HepG2 (cell line): Measurements from ENCODE around the gene CTNNA1. TPM values are rescaled to one million over a fixed set of nuclear protein-coding genes. Genes with fewer than 3 reads are reported as not detected.

Experiments used
- ATAC-seq: fragments of 200-7000 bp; cut with Tn5 transposase; 3 replicates; pipeline ENCODE4 v1.9.1; 2020; ENCODE audit warnings: mild to moderate bottlenecking, moderate library complexity
- BruUV-seq: library from RNA; stranded (reverse); fragments of 400-500 nt; replicated peaks from 2 replicates; lab custom pipeline; 2021; lab: Mats Ljungman, UMichigan
- CTCF ChIA-PET: fragments of 300-600 bp; formaldehyde crosslinking; extraction: SDS; loops from one replicate; lab custom pipeline; 2021; ENCODE audit warnings: low total read pairs, inconsistent platforms, low intra/inter-chr PET ratio; lab: Yijun Ruan, JAX
- POLR2A ChIA-PET: fragments of 350-600 bp; sonication (Branson Sonifier 250); formaldehyde crosslinking; loops from one replicate; lab custom pipeline; 2020; ENCODE audit warnings: antibody characterized with exemption, inconsistent platforms; lab: Yijun Ruan, JAX
- DNase-seq: peaks from one replicate; pipeline ENCODE4 v3.0.0-alpha.2; 2015; ENCODE audit warnings: low spot score
- FAIRE-seq: peaks from 3 replicates; lab custom pipeline; 2011; peaks lifted over from hg19 to GRCh38; lab: Jason Lieb, UNC
- H2AFZ ChIP-seq: one replicate; pipeline ENCODE4 v1.6.1; 2011; ENCODE audit warnings: low read length, inconsistent platforms
- H3K27ac ChIP-seq: fragments of 300-600 bp; 3 replicates; pipeline ENCODE4 v1.8.0; 2011; ENCODE audit warnings: mixed run types, mild to moderate bottlenecking, mixed read lengths, low read length, inconsistent platforms; ENCODE audit not compliant: insufficient read depth; ENCODE audit errors: extremely low read length
- H3K27me3 ChIP-seq, 2 experiments: fragments of 200-600 bp in 1 of 2; 2 replicates in 1 of 2; 3 replicates in 1 of 2; pipeline versions ENCODE4 v1.6.0 to v1.8.0; 2011; ENCODE audit warnings: low read length in 2 of 2, mild to moderate bottlenecking in 2 of 2, moderate library complexity in 2 of 2, inconsistent platforms in 1 of 2; ENCODE audit not compliant: insufficient read depth in 2 of 2, control insufficient read depth in 1 of 2
- H3K36me3 ChIP-seq, 2 experiments: fragments of 200-600 bp in 1 of 2; replicated peaks in 1 of 2; 2 replicates in 1 of 2; 3 replicates in 1 of 2; pipeline versions ENCODE4 v1.5.1 to v1.8.0; 2011; ENCODE audit warnings: low read length in 2 of 2, inconsistent platforms in 1 of 2; ENCODE audit not compliant: insufficient read depth in 2 of 2, control insufficient read depth in 1 of 2
- H3K4me1 ChIP-seq: 2 replicates; pipeline ENCODE4 v1.5.1; 2012; ENCODE audit warnings: low read length, inconsistent platforms; ENCODE audit not compliant: insufficient read depth
- H3K4me2 ChIP-seq: 2 replicates; pipeline ENCODE4 v1.6.0; 2011; ENCODE audit warnings: low read depth, low read length, inconsistent platforms
- H3K4me3 ChIP-seq, 3 experiments: fragments of 200-600 bp in 1 of 3; sonication (generic), shearing (Covaris generic) in 1 of 3; replicated peaks in 1 of 3; 2 replicates each; pipeline ENCODE4 v1.5.1; 2011 to 2016; ENCODE audit warnings: low read length in 3 of 3, inconsistent platforms in 2 of 3, low read depth in 2 of 3, mild to moderate bottlenecking in 2 of 3, control low read depth in 1 of 3, mixed read lengths in 1 of 3; ENCODE audit not compliant: insufficient read depth in 1 of 3
- H3K79me2 ChIP-seq: one replicate; pipeline ENCODE4 v1.6.1; 2011; ENCODE audit warnings: low read length, inconsistent platforms; ENCODE audit not compliant: insufficient read depth
- H3K9ac ChIP-seq: 2 replicates; pipeline ENCODE4 v1.6.0; 2011; ENCODE audit warnings: mild to moderate bottlenecking, low read depth, low read length, inconsistent platforms; ENCODE audit not compliant: insufficient read depth
- H3K9me3 ChIP-seq: 2 replicates; pipeline ENCODE4 v1.5.1; 2012; ENCODE audit warnings: mild to moderate bottlenecking, low read length
- H4K20me1 ChIP-seq: 2 replicates; pipeline ENCODE4 v1.6.0; 2011; ENCODE audit warnings: inconsistent platforms, mild to moderate bottlenecking, low read length, moderate library complexity; ENCODE audit not compliant: insufficient read depth
- CHCHD3 ChIP-seq: sonication (generic); formaldehyde crosslinking; IDR thresholded peaks from 2 replicates; pipeline ENCODE4 v1.8.0; 2022; ENCODE audit warnings: mild to moderate bottlenecking, missing genetic modification reagents, moderate library complexity
- MIXL1 ChIP-seq: IDR thresholded peaks from 2 replicates; pipeline ENCODE4 v1.6.1; 2016
- MTF1 ChIP-seq: sonication (generic); formaldehyde crosslinking; IDR thresholded peaks from 2 replicates; pipeline ENCODE4 v1.5.0; 2020; ENCODE audit warnings: missing genetic modification reagents
- SIN3B ChIP-seq: fragments of 150-350 bp; IDR thresholded peaks from 2 replicates; pipeline ENCODE4 v1.6.1; 2014; ENCODE audit warnings: low read length
- SRSF1 ChIP-seq: fragments of 200-400 bp; formaldehyde crosslinking; optimal IDR thresholded peaks from 2 replicates; pipeline ENCODE3; 2017; ENCODE audit warnings: mild to moderate bottlenecking, low read depth, low read length, moderate library complexity
- SUZ12 ChIP-seq: fragments of 150-350 bp; IDR thresholded peaks from 2 replicates; pipeline ENCODE4 v1.6.1; 2014; ENCODE audit warnings: low read depth, low read length
- ZFX ChIP-seq: sonication (generic); formaldehyde crosslinking; IDR thresholded peaks from 2 replicates; pipeline ENCODE4 v1.4.0; 2020; ENCODE audit warnings: mild to moderate bottlenecking, low read depth, missing genetic modification reagents, moderate library complexity
- ZNF121 ChIP-seq: sonication (generic); formaldehyde crosslinking; IDR thresholded peaks from 2 replicates; pipeline ENCODE4 v1.5.0; 2020; ENCODE audit warnings: mild to moderate bottlenecking, missing genetic modification reagents
- ZNF24 ChIP-seq: fragments of 450-650 bp; IDR thresholded peaks from 2 replicates; pipeline ENCODE4 v1.6.1; 2017; ENCODE audit warnings: antibody characterized with exemption, mild to moderate bottlenecking
- ZNF510 ChIP-seq: sonication (generic); formaldehyde crosslinking; IDR thresholded peaks from 2 replicates; pipeline ENCODE4 v1.4.0; 2020; ENCODE audit warnings: low read depth, mild to moderate bottlenecking, missing genetic modification reagents
- ZNF562 ChIP-seq: sonication (generic); formaldehyde crosslinking; IDR thresholded peaks from 2 replicates; pipeline ENCODE4 v1.8.0; 2022; ENCODE audit warnings: missing genetic modification reagents, borderline replicate concordance
- ZNF724P ChIP-seq: sonication (generic); formaldehyde crosslinking; IDR thresholded peaks from 2 replicates; pipeline ENCODE4 v1.8.0; 2022; ENCODE audit warnings: missing genetic modification reagents, borderline replicate concordance
- WGBS: methylation state at CpG from one replicate; pipeline ENCODE4 v1.1.6; 2017; ENCODE audit warnings: low lambda C conversion rate; 5-methylcytosine and 5-hydroxymethylcytosine counted together
- in situ Hi-C: cut with HindIII; loops from 2 replicates; pipeline ENCODE4 v1.10.0; 2017; ENCODE audit warnings: low pct_unique_long_range_greater_than_20kb; ENCODE audit not compliant: extremely low pct_ligation_motif_present
- intact Hi-C: fragments of 100-400 bp; cut with micrococcal nuclease; formaldehyde crosslinking; loops from one replicate; pipeline ENCODE4 v1.10.0; 2022; ENCODE audit not compliant: unreplicated experiment
- polyA plus RNA-seq, 8 experiments: library from polyadenylated mRNA; depleted of rRNA in 3 of 8; stranded (reverse) in 7 of 8; unstranded in 1 of 8; fragments of >200 nt; fragmentation: Illumina TruSeq in 4 of 8; extraction: Trizol in 4 of 8; gene quantifications; 2 replicates each; pipeline versions ENCODE4 v1.2.1 to v1.2.3, GENCODE V29; 2011 to 2016; ENCODE audit warnings: low read depth in 4 of 8, missing spikeins in 1 of 8, mixed read lengths in 1 of 8; ENCODE audit not compliant: insufficient read depth in 1 of 8
- total RNA-seq, 5 experiments: library from RNA; depleted of rRNA; stranded (reverse); fragments of >200 nt; fragmentation: Illumina TruSeq; extraction: Trizol; gene quantifications; 2 replicates each; pipeline ENCODE4 v1.2.3, GENCODE V29; 2016; ENCODE audit warnings: low read depth in 1 of 5
- TF ChIP-seq, protein P1 (sequence below): sonication (generic); formaldehyde crosslinking; IDR thresholded peaks from 2 replicates; pipeline ENCODE4 v1.4.0; 2020; ENCODE audit warnings: mild to moderate bottlenecking, missing genetic modification reagents, borderline replicate concordance

Gene CTNNA1
- total and polyA plus RNA-seq, 2 of the 13 experiments (the other 11 are each of a cell fraction or from before 2014, with no cell fraction given) = 66.8 to 162 TPM

- DNase-seq (no peak), FAIRE-seq (no peak), ATAC-seq (no peak)
- Histone ChIP-seq H3K9me3 (no peaks in the 10 kb centered on the region), H3K4me2 (no peak overlapping the region), H3K27ac (no peak overlapping the region), H3K4me3 (no peak overlapping the region), H3K79me2 (peaks cover 29% of the 10 kb centered on the region), H3K9ac (no peak overlapping the region), H3K36me3 (peaks cover 0 to 11% of the 10 kb centered on the region in 2 experiments; a peak in 2 of 5 replicates), H3K27me3 (no peaks in the 10 kb centered on the region), H2AFZ (no peak overlapping the region), H3K4me1 (no peaks in the 10 kb centered on the region), H4K20me1 (peaks cover 16% of the 10 kb centered on the region)
- CTCF ChIA-PET = no interaction called here
- POLR2A ChIA-PET = no interaction called here
- TF ChIP-seq MIXL1 (CRISPR knock-in tag) = no peak
- no peak for TF ChIP-seq ZFX (CRISPR knock-in tag)
- no peak for TF ChIP-seq ZNF724P (CRISPR knock-in tag)
- TSS peak; percentile 7 for BruUV-seq
- WGBS = 98% methylated on average over 6 of the region's 6 CpGs
- intact Hi-C loops (no loop called here), in situ Hi-C loops (no loop called here)
These were observed 91.7 kb downstream of the CTNNA1 start for GRCh38 chr5:138844812-138845513.

DNA sequence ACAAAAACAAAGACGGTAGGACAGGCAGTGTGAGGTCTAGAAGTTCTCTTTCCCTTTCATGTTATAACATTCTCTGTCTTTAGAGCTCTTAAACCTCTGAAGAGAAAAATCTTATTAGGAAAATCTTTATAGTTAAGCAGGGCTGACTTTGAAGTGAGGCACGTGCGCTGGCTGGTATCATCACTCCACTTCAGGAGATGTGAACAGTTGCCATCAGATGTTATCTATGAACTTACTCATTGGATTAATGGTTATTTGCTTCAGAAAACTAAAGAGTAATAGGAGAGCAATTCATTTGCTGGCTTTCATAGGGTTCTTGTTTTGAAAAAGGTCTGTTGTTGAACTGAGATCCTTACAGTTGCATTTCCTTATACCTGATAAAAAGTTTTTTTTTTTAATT is 96.2 kb downstream of the CTNNA1 start:
- 59% methylated on average over 3 of the region's 3 CpGs for WGBS
- Histone ChIP-seq H3K27ac (no peak overlapping the region), H3K4me1 (no peaks in the 10 kb centered on the region), H3K79me2 (peaks cover 18% of the 10 kb centered on the region), H3K27me3 (no peaks in the 10 kb centered on the region), H3K4me2 (no peak overlapping the region)
- in situ Hi-C loops = no loop called here
- POLR2A ChIA-PET = no interaction called here
- BruUV-seq = no TSS peak
- CTCF ChIA-PET = no interaction called here
- no peak for DNase-seq
- intact Hi-C loops = no loop called here
- no peak for TF ChIP-seq MTF1 (CRISPR knock-in tag)
- TF ChIP-seq CHCHD3 (CRISPR knock-in tag) = no peak
- TF ChIP-seq, protein P1, sequence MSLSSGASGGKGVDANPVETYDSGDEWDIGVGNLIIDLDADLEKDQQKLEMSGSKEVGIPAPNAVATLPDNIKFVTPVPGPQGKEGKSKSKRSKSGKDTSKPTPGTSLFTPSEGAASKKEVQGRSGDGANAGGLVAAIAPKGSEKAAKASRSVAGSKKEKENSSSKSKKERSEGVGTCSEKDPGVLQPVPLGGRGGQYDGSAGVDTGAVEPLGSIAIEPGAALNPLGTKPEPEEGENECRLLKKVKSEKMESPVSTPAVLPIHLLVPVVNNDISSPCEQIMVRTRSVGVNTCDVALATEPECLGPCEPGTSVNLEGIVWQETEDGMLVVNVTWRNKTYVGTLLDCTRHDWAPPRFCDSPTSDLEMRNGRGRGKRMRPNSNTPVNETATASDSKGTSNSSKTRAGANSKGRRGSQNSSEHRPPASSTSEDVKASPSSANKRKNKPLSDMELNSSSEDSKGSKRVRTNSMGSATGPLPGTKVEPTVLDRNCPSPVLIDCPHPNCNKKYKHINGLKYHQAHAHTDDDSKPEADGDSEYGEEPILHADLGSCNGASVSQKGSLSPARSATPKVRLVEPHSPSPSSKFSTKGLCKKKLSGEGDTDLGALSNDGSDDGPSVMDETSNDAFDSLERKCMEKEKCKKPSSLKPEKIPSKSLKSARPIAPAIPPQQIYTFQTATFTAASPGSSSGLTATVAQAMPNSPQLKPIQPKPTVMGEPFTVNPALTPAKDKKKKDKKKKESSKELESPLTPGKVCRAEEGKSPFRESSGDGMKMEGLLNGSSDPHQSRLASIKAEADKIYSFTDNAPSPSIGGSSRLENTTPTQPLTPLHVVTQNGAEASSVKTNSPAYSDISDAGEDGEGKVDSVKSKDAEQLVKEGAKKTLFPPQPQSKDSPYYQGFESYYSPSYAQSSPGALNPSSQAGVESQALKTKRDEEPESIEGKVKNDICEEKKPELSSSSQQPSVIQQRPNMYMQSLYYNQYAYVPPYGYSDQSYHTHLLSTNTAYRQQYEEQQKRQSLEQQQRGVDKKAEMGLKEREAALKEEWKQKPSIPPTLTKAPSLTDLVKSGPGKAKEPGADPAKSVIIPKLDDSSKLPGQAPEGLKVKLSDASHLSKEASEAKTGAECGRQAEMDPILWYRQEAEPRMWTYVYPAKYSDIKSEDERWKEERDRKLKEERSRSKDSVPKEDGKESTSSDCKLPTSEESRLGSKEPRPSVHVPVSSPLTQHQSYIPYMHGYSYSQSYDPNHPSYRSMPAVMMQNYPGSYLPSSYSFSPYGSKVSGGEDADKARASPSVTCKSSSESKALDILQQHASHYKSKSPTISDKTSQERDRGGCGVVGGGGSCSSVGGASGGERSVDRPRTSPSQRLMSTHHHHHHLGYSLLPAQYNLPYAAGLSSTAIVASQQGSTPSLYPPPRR (CRISPR knock-in tag) = no peak
- TF ChIP-seq SIN3B = no peak
- no peak for TF ChIP-seq ZNF510 (CRISPR knock-in tag)
- TF ChIP-seq ZNF24 = no peak
- TF ChIP-seq SRSF1 = no peak
- TF ChIP-seq ZNF121 (CRISPR knock-in tag) = no peak
- no peak for TF ChIP-seq SUZ12
- no peak for TF ChIP-seq ZNF562 (CRISPR knock-in tag)
- TF ChIP-seq, all 625 proteins: peak for 0
- Histone ChIP-seq H3K9ac (no peak overlapping the region), H3K36me3 (0 out of 5 replicates have a peak, but pooled peaks cover 0 to 7% of the 10 kb centered on the region in 2 experiments), H3K9me3 (no peaks in the 10 kb centered on the region), H3K4me3 (no peak overlapping the region), H4K20me1 (peaks cover 20% of the 10 kb centered on the region; the same call in 1 of the 2 replicates), H2AFZ (no peak overlapping the region)
- no peak for FAIRE-seq
- no peak for ATAC-seq
